ENCODE measurements around the gene PCNA. TPM values are rescaled to one million over a fixed set of nuclear protein-coding genes. Genes with fewer than 3 reads are reported as not detected.

PCNA gene
- total RNA-seq, 1 donor from 2014 or later, result 314 TPM

GRCh38 chr20:5146871-5147592 is 27.3 kb upstream of the PCNA start:
- no peak for TF ChIP-seq CTCF (conservative IDR thresholded peaks at IDR 0.05)
- H3K36me3 Mint-ChIP-seq (ENCODE audit: low read depth), result peaks cover 2% of the 10 kb centered on the region
- peaks cover 24% of the 10 kb centered on the region for H3K4me1 Mint-ChIP-seq
- H3K9me3 Mint-ChIP-seq, result no peaks in the 10 kb centered on the region
- DNase-seq (ENCODE audit: low read depth, low spot score), result no peak
- H3K27me3 Mint-ChIP-seq (ENCODE audit: low read depth), result no peaks in the 10 kb centered on the region
- H3K27ac Mint-ChIP-seq (ENCODE audit: unreplicated experiment), result no peak overlapping the region
- H3K4me3 Mint-ChIP-seq, result no peak overlapping the region

DNA sequence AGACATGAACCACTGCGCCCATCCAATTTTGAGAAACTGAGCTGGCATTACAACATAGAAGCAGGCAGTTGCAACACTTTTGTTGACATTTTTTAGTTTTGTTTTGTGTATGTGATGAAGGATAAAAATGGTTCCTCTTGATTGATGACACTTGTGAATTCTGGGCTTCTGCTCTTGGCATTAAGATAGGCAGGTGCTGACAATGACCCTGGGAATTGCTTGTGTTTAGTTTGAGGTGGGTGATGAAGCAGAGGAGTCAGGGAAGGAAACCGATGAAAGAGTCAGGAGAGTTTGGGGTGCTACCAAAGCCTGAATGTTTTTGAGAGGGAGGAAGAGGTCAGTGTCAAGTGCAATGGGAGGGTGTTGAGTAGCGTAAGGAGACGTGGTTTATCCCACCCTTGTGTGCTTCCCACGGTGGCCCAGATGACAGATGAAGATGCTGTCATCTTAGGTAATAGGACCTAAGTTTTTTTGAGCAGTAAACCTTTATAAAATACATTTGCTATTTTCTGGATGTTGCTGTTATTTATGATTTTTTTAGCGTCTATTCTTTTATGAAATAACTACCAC is 26.4 kb upstream of the PCNA start:
- DNase-seq (ENCODE audit: low read depth, low spot score), result no peak
- no peaks in the 10 kb centered on the region for H3K9me3 Mint-ChIP-seq
- no peak for TF ChIP-seq CTCF (conservative IDR thresholded peaks at IDR 0.05)
- H3K27me3 Mint-ChIP-seq (ENCODE audit: low read depth), result no peaks in the 10 kb centered on the region
- no peak overlapping the region for H3K4me3 Mint-ChIP-seq
- no peak overlapping the region for H3K27ac Mint-ChIP-seq (ENCODE audit: unreplicated experiment)
- H3K36me3 Mint-ChIP-seq (ENCODE audit: low read depth), result peaks cover 2% of the 10 kb centered on the region
- H3K4me1 Mint-ChIP-seq, result peaks cover 24% of the 10 kb centered on the region

GRCh38 chr20:5145365-5146098 is 25.8 kb upstream of the PCNA start:
- Mint-ChIP-seq H3K27me3 (ENCODE audit: low read depth) (no peaks in the 10 kb centered on the region), H3K4me1 (peaks cover 21% of the 10 kb centered on the region)

GRCh38 chr20:5143851-5144250 is 24.1 kb upstream of the PCNA start:
- peaks cover 2% of the 10 kb centered on the region for H3K36me3 Mint-ChIP-seq (ENCODE audit: low read depth)
- no peak overlapping the region for H3K4me3 Mint-ChIP-seq
- peaks cover 25% of the 10 kb centered on the region for H3K4me1 Mint-ChIP-seq
- no peak for TF ChIP-seq CTCF (conservative IDR thresholded peaks at IDR 0.05)
- no peaks in the 10 kb centered on the region for H3K9me3 Mint-ChIP-seq
- DNase-seq (ENCODE audit: low read depth, low spot score), result no peak
- H3K27me3 Mint-ChIP-seq (ENCODE audit: low read depth), result no peaks in the 10 kb centered on the region
- H3K27ac Mint-ChIP-seq (ENCODE audit: unreplicated experiment), result no peak overlapping the region

More at GRCh38 chr20:5145365-5146098, 25.8 kb upstream of the PCNA start:
- no peak for DNase-seq (ENCODE audit: low read depth, low spot score)
- Mint-ChIP-seq H3K4me3 (no peak overlapping the region), H3K9me3 (no peaks in the 10 kb centered on the region), H3K36me3 (ENCODE audit: low read depth) (peaks cover 2% of the 10 kb centered on the region), H3K27ac (ENCODE audit: unreplicated experiment) (no peak overlapping the region)
- no peak for TF ChIP-seq CTCF (conservative IDR thresholded peaks at IDR 0.05)

GRCh38 chr20:5141615-5142014 is 21.9 kb upstream of the PCNA start:
- TF ChIP-seq CTCF (conservative IDR thresholded peaks at IDR 0.05), result no peak
- Mint-ChIP-seq H3K36me3 (ENCODE audit: low read depth) (peaks cover 2% of the 10 kb centered on the region), H3K27me3 (ENCODE audit: low read depth) (no peaks in the 10 kb centered on the region), H3K4me1 (peaks cover 13% of the 10 kb centered on the region), H3K4me3 (no peak overlapping the region), H3K27ac (ENCODE audit: unreplicated experiment) (no peak overlapping the region), H3K9me3 (no peaks in the 10 kb centered on the region)
- no peak for DNase-seq (ENCODE audit: low read depth, low spot score)
